ENCODE data around the gene VTI1A. TPM values are rescaled to one million over a fixed set of nuclear protein-coding genes. Genes with fewer than 3 reads are reported as not detected.

VTI1A gene
- total RNA-seq, 2 experiments from 2014 or later = 39.0 to 54.6 TPM

- no peaks in the 10 kb centered on the region for H3K27me3 Mint-ChIP-seq
- H3K4me3 Mint-ChIP-seq = no peak overlapping the region
- CTCF ChIA-PET = no interaction called here
- DNase-seq = no peak
- no peaks in the 10 kb centered on the region for H3K4me1 Mint-ChIP-seq
- H3K36me3 Mint-ChIP-seq = peaks cover 4% of the 10 kb centered on the region
- no peaks in the 10 kb centered on the region for H3K9me3 Mint-ChIP-seq (ENCODE audit: low read depth)
- no peak for ATAC-seq
- H3K27ac Mint-ChIP-seq = no peak overlapping the region
These were observed 328.4 kb downstream of the VTI1A start for GRCh38 chr10:112775381-112775780.

GRCh38 chr10:112775892-112776674, 329.1 kb downstream of the VTI1A start:
- CTCF ChIA-PET = no interaction called here

GRCh38 chr10:112778579-112778978, 331.6 kb downstream of the VTI1A start:
- H3K36me3 Mint-ChIP-seq = peaks cover 2% of the 10 kb centered on the region
- no peak overlapping the region for H3K4me3 Mint-ChIP-seq
- ATAC-seq (no peak), DNase-seq (no peak)
- no peaks in the 10 kb centered on the region for H3K4me1 Mint-ChIP-seq
- no peaks in the 10 kb centered on the region for H3K27me3 Mint-ChIP-seq
- H3K9me3 Mint-ChIP-seq (ENCODE audit: low read depth) = no peaks in the 10 kb centered on the region
- H3K27ac Mint-ChIP-seq = no peak overlapping the region
- CTCF ChIA-PET = no interaction called here

More at GRCh38 chr10:112775892-112776674, 329.1 kb downstream of the VTI1A start:
- no peak overlapping the region for H3K27ac Mint-ChIP-seq
- no peaks in the 10 kb centered on the region for H3K9me3 Mint-ChIP-seq (ENCODE audit: low read depth)
- no peaks in the 10 kb centered on the region for H3K4me1 Mint-ChIP-seq
- no peaks in the 10 kb centered on the region for H3K27me3 Mint-ChIP-seq
- ATAC-seq = no peak
- peaks cover 6% of the 10 kb centered on the region for H3K36me3 Mint-ChIP-seq
- H3K4me3 Mint-ChIP-seq = no peak overlapping the region
- no peak for DNase-seq

- no peaks in the 10 kb centered on the region for H3K27me3 Mint-ChIP-seq
- no peaks in the 10 kb centered on the region for H3K9me3 Mint-ChIP-seq (ENCODE audit: low read depth)
- H3K4me3 Mint-ChIP-seq = no peak overlapping the region
- ATAC-seq = no peak
- no peaks in the 10 kb centered on the region for H3K4me1 Mint-ChIP-seq
- peaks cover 2% of the 10 kb centered on the region for H3K36me3 Mint-ChIP-seq
- no peak for DNase-seq
- CTCF ChIA-PET = no interaction called here
- H3K27ac Mint-ChIP-seq = no peak overlapping the region
These were observed 332.2 kb downstream of the VTI1A start for GRCh38 chr10:112779025-112779770.

GRCh38 chr10:112782200-112782907, 335.3 kb downstream of the VTI1A start:
- CTCF ChIA-PET = no interaction called here
- Mint-ChIP-seq H3K27me3 (no peaks in the 10 kb centered on the region), H3K9me3 (ENCODE audit: low read depth) (peaks cover 5% of the 10 kb centered on the region), H3K4me3 (no peak overlapping the region), H3K36me3 (peaks cover 6% of the 10 kb centered on the region), H3K27ac (no peak overlapping the region), H3K4me1 (no peaks in the 10 kb centered on the region)
- ATAC-seq = no peak
- no peak for DNase-seq

GRCh38 chr10:112783351-112784021, 336.5 kb downstream of the VTI1A start:
- Mint-ChIP-seq H3K4me3 (no peak overlapping the region), H3K4me1 (no peaks in the 10 kb centered on the region), H3K36me3 (peaks cover 8% of the 10 kb centered on the region), H3K9me3 (ENCODE audit: low read depth) (peaks cover 6% of the 10 kb centered on the region), H3K27me3 (no peaks in the 10 kb centered on the region), H3K27ac (no peak overlapping the region)
- DNase-seq (no peak), ATAC-seq (no peak)
- CTCF ChIA-PET = no interaction called here

- Mint-ChIP-seq H3K27me3 (no peaks in the 10 kb centered on the region), H3K9me3 (ENCODE audit: low read depth) (peaks cover 6% of the 10 kb centered on the region), H3K4me3 (no peak overlapping the region), H3K36me3 (peaks cover 8% of the 10 kb centered on the region), H3K4me1 (no peaks in the 10 kb centered on the region), H3K27ac (no peak overlapping the region)
- DNase-seq (no peak), ATAC-seq (no peak)
- CTCF ChIA-PET = no interaction called here
These were observed 337.0 kb downstream of the VTI1A start for GRCh38 chr10:112784022-112784461.

GRCh38 chr10:112785089-112785488, 338.1 kb downstream of the VTI1A start:
- ATAC-seq = no peak
- Mint-ChIP-seq H3K36me3 (peaks cover 15% of the 10 kb centered on the region), H3K9me3 (ENCODE audit: low read depth) (peaks cover 9% of the 10 kb centered on the region), H3K4me1 (no peaks in the 10 kb centered on the region), H3K4me3 (no peak overlapping the region), H3K27ac (no peak overlapping the region), H3K27me3 (no peaks in the 10 kb centered on the region)
- no peak for DNase-seq
- CTCF ChIA-PET = no interaction called here

GRCh38 chr10:112789248-112789647, 342.2 kb downstream of the VTI1A start:
- no peak overlapping the region for H3K4me3 Mint-ChIP-seq
- ATAC-seq (no peak), DNase-seq (no peak)
- H3K27ac Mint-ChIP-seq = no peak overlapping the region
- no peaks in the 10 kb centered on the region for H3K27me3 Mint-ChIP-seq
- no peaks in the 10 kb centered on the region for H3K4me1 Mint-ChIP-seq
- CTCF ChIA-PET = no interaction called here
- H3K9me3 Mint-ChIP-seq (ENCODE audit: low read depth) = peaks cover 11% of the 10 kb centered on the region
- peaks cover 13% of the 10 kb centered on the region for H3K36me3 Mint-ChIP-seq

- Mint-ChIP-seq H3K4me1 (no peaks in the 10 kb centered on the region), H3K9me3 (ENCODE audit: low read depth) (peaks cover 11% of the 10 kb centered on the region), H3K27me3 (no peaks in the 10 kb centered on the region), H3K27ac (no peak overlapping the region), H3K4me3 (no peak overlapping the region), H3K36me3 (peaks cover 13% of the 10 kb centered on the region)
- no peak for DNase-seq
- no peak for ATAC-seq
- CTCF ChIA-PET = no interaction called here
These were observed 343.0 kb downstream of the VTI1A start for GRCh38 chr10:112790030-112790429.

- Mint-ChIP-seq H3K27ac (no peak overlapping the region), H3K4me3 (no peak overlapping the region), H3K36me3 (peaks cover 13% of the 10 kb centered on the region), H3K27me3 (no peaks in the 10 kb centered on the region), H3K9me3 (ENCODE audit: low read depth) (peaks cover 11% of the 10 kb centered on the region), H3K4me1 (no peaks in the 10 kb centered on the region)
- no peak for ATAC-seq
- CTCF ChIA-PET = no interaction called here
- DNase-seq = no peak
These were observed 343.9 kb downstream of the VTI1A start for GRCh38 chr10:112790921-112791320.

GRCh38 chr10:112791447-112791846, 344.4 kb downstream of the VTI1A start:
- H3K27ac Mint-ChIP-seq = no peak overlapping the region
- ATAC-seq = no peak
- no peaks in the 10 kb centered on the region for H3K4me1 Mint-ChIP-seq
- no peak for DNase-seq
- H3K4me3 Mint-ChIP-seq = no peak overlapping the region
- H3K36me3 Mint-ChIP-seq = peaks cover 13% of the 10 kb centered on the region
- peaks cover 11% of the 10 kb centered on the region for H3K9me3 Mint-ChIP-seq (ENCODE audit: low read depth)
- no peaks in the 10 kb centered on the region for H3K27me3 Mint-ChIP-seq
- CTCF ChIA-PET = no interaction called here

GRCh38 chr10:112792487-112793201, 345.6 kb downstream of the VTI1A start:
- H3K4me3 Mint-ChIP-seq = no peak overlapping the region
- CTCF ChIA-PET = no interaction called here
- no peaks in the 10 kb centered on the region for H3K4me1 Mint-ChIP-seq
- ATAC-seq (no peak), DNase-seq (no peak)
- H3K27ac Mint-ChIP-seq = no peak overlapping the region
- H3K9me3 Mint-ChIP-seq (ENCODE audit: low read depth) = peaks cover 6% of the 10 kb centered on the region
- H3K36me3 Mint-ChIP-seq = peaks cover 9% of the 10 kb centered on the region
- H3K27me3 Mint-ChIP-seq = no peaks in the 10 kb centered on the region

Measured in activated CD8-positive, alpha-beta memory T cell treated with anti-CD3 and anti-CD28 coated beads, Interleukin-2, amount 10 ng/mL, durations not matched to agents 7 days and 5 days (primary cell).